ENCODE data around the gene GTPBP2.

GTPBP2 gene

GRCh38 chr6:43621836-43622180, 7.3 kb downstream of the GTPBP2 start:
- TF ChIP-seq SUZ12 (IDR thresholded peaks at IDR 0.05): no peak
- TF ChIP-seq SP1 (IDR thresholded peaks at IDR 0.05): no peak
- TF ChIP-seq CTBP1 (IDR thresholded peaks at IDR 0.05; ENCODE audit: borderline replicate concordance): no peak
- TF ChIP-seq BHLHE40 (IDR thresholded peaks at IDR 0.05; ENCODE audit: borderline replicate concordance): no peak
- no peak for TF ChIP-seq ZNF384 (IDR thresholded peaks at IDR 0.05)
- no peak for TF ChIP-seq ELF4 (IDR thresholded peaks at IDR 0.05)
- TF ChIP-seq FOXA1 (IDR thresholded peaks at IDR 0.05): no peak
- TF ChIP-seq ARNT (IDR thresholded peaks at IDR 0.05): no peak
- TF ChIP-seq PKNOX1 (IDR thresholded peaks at IDR 0.05): no peak
- no peak for TF ChIP-seq L3MBTL2 (conservative IDR thresholded peaks at IDR 0.05)
- no peak for TF ChIP-seq NFRKB (IDR thresholded peaks at IDR 0.05)
- TF ChIP-seq TARDBP (IDR thresholded peaks at IDR 0.05): no peak
- TF ChIP-seq LEF1 (IDR thresholded peaks at IDR 0.05; ENCODE audit: borderline replicate concordance): no peak
- no peak for TF ChIP-seq HDGF (IDR thresholded peaks at IDR 0.05; ENCODE audit: borderline replicate concordance)
- TF ChIP-seq FOXM1 (IDR thresholded peaks at IDR 0.05; ENCODE audit: borderline replicate concordance): no peak
- TF ChIP-seq FOXK2 (IDR thresholded peaks at IDR 0.05): no peak
- CTCF ChIA-PET: no interaction called here

GRCh38 chr6:43621078-43621835, 7.8 kb downstream of the GTPBP2 start:
- POLR2A ChIA-PET: interaction anchor here (4.3 kb wide), 1 partner anchor 8 kb away, joined by 32 read pairs; the partner anchor contains the start of gene GTPBP2
- CTCF ChIA-PET: no interaction called here
- no peak for TF ChIP-seq NFRKB (IDR thresholded peaks at IDR 0.05)
- no peak for TF ChIP-seq L3MBTL2 (conservative IDR thresholded peaks at IDR 0.05)
- no peak for TF ChIP-seq FOXK2 (IDR thresholded peaks at IDR 0.05)
- TF ChIP-seq PKNOX1 (IDR thresholded peaks at IDR 0.05): no peak
- TF ChIP-seq CTBP1 (IDR thresholded peaks at IDR 0.05; ENCODE audit: borderline replicate concordance): no peak
- TF ChIP-seq ELF4 (IDR thresholded peaks at IDR 0.05): no peak
- no peak for TF ChIP-seq FOXM1 (IDR thresholded peaks at IDR 0.05; ENCODE audit: borderline replicate concordance)
- no peak for TF ChIP-seq TARDBP (IDR thresholded peaks at IDR 0.05)
- no peak for TF ChIP-seq ZNF384 (IDR thresholded peaks at IDR 0.05)
- TF ChIP-seq SP1 (IDR thresholded peaks at IDR 0.05): no peak
- TF ChIP-seq HDGF (IDR thresholded peaks at IDR 0.05; ENCODE audit: borderline replicate concordance): no peak
- no peak for TF ChIP-seq BHLHE40 (IDR thresholded peaks at IDR 0.05; ENCODE audit: borderline replicate concordance)
- no peak for TF ChIP-seq FOXA1 (IDR thresholded peaks at IDR 0.05)
- no peak for TF ChIP-seq ARNT (IDR thresholded peaks at IDR 0.05)
- TF ChIP-seq SUZ12 (IDR thresholded peaks at IDR 0.05): no peak
- no peak for TF ChIP-seq LEF1 (IDR thresholded peaks at IDR 0.05; ENCODE audit: borderline replicate concordance)
- no peak for DNase-seq (ENCODE audit: extremely low spot score)

More at GRCh38 chr6:43621836-43622180, 7.3 kb downstream of the GTPBP2 start:
- POLR2A ChIA-PET: interaction anchor here (1.6 kb wide), 1 partner anchor 16 kb away, joined by 3 read pairs; no protein-coding TSS in a partner anchor
- DNase-seq (ENCODE audit: extremely low spot score): no peak

- ChIA-PET POLR2A (interaction anchor here (4.3 kb wide), 1 partner anchor 13 kb away, joined by 32 read pairs; the partner anchor contains the start of gene GTPBP2), CTCF (no interaction called here)
- no peak for TF ChIP-seq ARNT (IDR thresholded peaks at IDR 0.05)
- no peak for TF ChIP-seq CTBP1 (IDR thresholded peaks at IDR 0.05; ENCODE audit: borderline replicate concordance)
- TF ChIP-seq LEF1 (IDR thresholded peaks at IDR 0.05; ENCODE audit: borderline replicate concordance): no peak
- TF ChIP-seq TARDBP (IDR thresholded peaks at IDR 0.05): no peak
- TF ChIP-seq NFRKB (IDR thresholded peaks at IDR 0.05): no peak
- TF ChIP-seq BHLHE40 (IDR thresholded peaks at IDR 0.05; ENCODE audit: borderline replicate concordance): no peak
- DNase-seq (ENCODE audit: extremely low spot score): no peak
Measured at GRCh38 chr6:43616725-43617472, 12.2 kb downstream of the GTPBP2 start.

GRCh38 chr6:43614396-43614730, 14.7 kb downstream of the GTPBP2 start:
- POLR2A ChIA-PET: interaction anchor here (1.2 kb wide), 1 partner anchor 12 kb away, joined by 3 read pairs; no protein-coding TSS in a partner anchor
- no peak for TF ChIP-seq L3MBTL2 (conservative IDR thresholded peaks at IDR 0.05)
- no peak for TF ChIP-seq FOXA1 (IDR thresholded peaks at IDR 0.05)
- no peak for TF ChIP-seq CTBP1 (IDR thresholded peaks at IDR 0.05; ENCODE audit: borderline replicate concordance)
- no peak for TF ChIP-seq SUZ12 (IDR thresholded peaks at IDR 0.05)
- no peak for TF ChIP-seq FOXK2 (IDR thresholded peaks at IDR 0.05)
- no peak for TF ChIP-seq SP1 (IDR thresholded peaks at IDR 0.05)
- TF ChIP-seq ELF4 (IDR thresholded peaks at IDR 0.05): no peak
- no peak for TF ChIP-seq BHLHE40 (IDR thresholded peaks at IDR 0.05; ENCODE audit: borderline replicate concordance)
- no peak for TF ChIP-seq ARNT (IDR thresholded peaks at IDR 0.05)
- no peak for TF ChIP-seq LEF1 (IDR thresholded peaks at IDR 0.05; ENCODE audit: borderline replicate concordance)
- TF ChIP-seq NFRKB (IDR thresholded peaks at IDR 0.05): no peak
- TF ChIP-seq ZNF384 (IDR thresholded peaks at IDR 0.05): no peak
- no peak for TF ChIP-seq HDGF (IDR thresholded peaks at IDR 0.05; ENCODE audit: borderline replicate concordance)
- TF ChIP-seq PKNOX1 (IDR thresholded peaks at IDR 0.05): no peak
- no peak for TF ChIP-seq TARDBP (IDR thresholded peaks at IDR 0.05)
- TF ChIP-seq FOXM1 (IDR thresholded peaks at IDR 0.05; ENCODE audit: borderline replicate concordance): no peak
- CTCF ChIA-PET: no interaction called here
- DNase-seq (ENCODE audit: extremely low spot score): no peak

- TF ChIP-seq SUZ12 (IDR thresholded peaks at IDR 0.05): no peak
- TF ChIP-seq NFRKB (IDR thresholded peaks at IDR 0.05): no peak
- no peak for TF ChIP-seq PKNOX1 (IDR thresholded peaks at IDR 0.05)
- no peak for TF ChIP-seq BHLHE40 (IDR thresholded peaks at IDR 0.05; ENCODE audit: borderline replicate concordance)
- no peak for TF ChIP-seq LEF1 (IDR thresholded peaks at IDR 0.05; ENCODE audit: borderline replicate concordance)
- TF ChIP-seq ZNF384 (IDR thresholded peaks at IDR 0.05): no peak
- no peak for DNase-seq (ENCODE audit: extremely low spot score)
- ChIA-PET POLR2A (interaction anchor here (0.8 to 0.9 kb wide), 2 partner anchors 12 to 16 kb away, joined by 3 to 4 read pairs; partner anchors contain the start of gene GTPBP2), CTCF (no interaction called here)
Measured at GRCh38 chr6:43613721-43614395, 15.2 kb downstream of the GTPBP2 start.

Data from HEK293T (cell line).